ENCODE results near the gene EPHA1. TPM values are rescaled to one million over a fixed set of nuclear protein-coding genes. Genes with fewer than 3 reads are reported as not detected.
A peak's percentile ranks its signal among the peaks of the same experiment; 100 is the strongest.

The EPHA1 gene
- total and polyA plus RNA-seq, 2 donors (not counting 3 experiments of a cell fraction or from before 2014, with no cell fraction given), result 0.07 TPM; not detected in 1

DNA sequence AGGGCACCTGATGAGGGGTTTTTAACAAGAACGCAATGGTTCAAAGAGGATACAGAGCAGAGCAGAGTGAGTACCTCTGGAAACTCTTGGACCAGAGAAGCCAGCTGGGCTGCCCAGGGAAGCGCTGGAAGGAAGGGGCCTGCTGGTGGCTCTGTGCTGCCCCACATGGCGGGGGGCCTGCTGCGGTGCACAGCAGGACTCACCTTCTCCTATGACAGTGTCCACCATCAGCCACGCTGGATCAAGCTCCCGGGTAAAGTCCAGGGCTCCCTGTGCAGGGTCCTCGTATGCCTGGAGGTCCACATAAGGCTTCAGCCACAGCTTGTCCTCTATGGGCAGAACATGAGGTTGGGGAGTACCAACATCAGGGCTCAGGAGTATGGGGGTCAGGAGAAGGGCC, 12.5 kb downstream of the EPHA1 start:
- ChIA-PET CTCF (interaction anchor here (0.6 to 2.0 kb wide), 10 partner anchors 9 to 341 kb away, joined by 3 to 12 read pairs (median 4); no protein-coding TSS in a partner anchor), POLR2A (interaction anchor here (1.7 to 1.9 kb wide), 2 partner anchors 11 to 16 kb away, joined by 6 to 17 read pairs; partner anchors contain the start of gene ZYX)
- no peaks in the 10 kb centered on the region for H4K20me1 ChIP-seq (replicated peaks; ENCODE audit: control insufficient read depth, extremely low read depth, insufficient read depth, low read length)
- DNase-seq (ENCODE audit: low read depth, low spot score) (no peak), FAIRE-seq (no peak)
- peaks cover 39% of the 10 kb centered on the region for H3K4me1 ChIP-seq (ENCODE audit: control insufficient read depth, extremely low read depth, insufficient read depth, low read length)
- H3K27me3 ChIP-seq (ENCODE audit: control insufficient read depth in 2 of 2, insufficient read depth in 2 of 2, low read length in 2 of 2), result no peaks in the 10 kb centered on the region
- H3K9ac ChIP-seq (replicated peaks; ENCODE audit: extremely low read depth, insufficient read depth, low read length), result no peak overlapping the region
- no peaks in the 10 kb centered on the region for H3K9me1 ChIP-seq (replicated peaks; ENCODE audit: control insufficient read depth, extremely low read depth, insufficient read depth, low read length)
- intact Hi-C loops (cut with micrococcal nuclease), result no loop called here
- TF ChIP-seq, protein P1, sequence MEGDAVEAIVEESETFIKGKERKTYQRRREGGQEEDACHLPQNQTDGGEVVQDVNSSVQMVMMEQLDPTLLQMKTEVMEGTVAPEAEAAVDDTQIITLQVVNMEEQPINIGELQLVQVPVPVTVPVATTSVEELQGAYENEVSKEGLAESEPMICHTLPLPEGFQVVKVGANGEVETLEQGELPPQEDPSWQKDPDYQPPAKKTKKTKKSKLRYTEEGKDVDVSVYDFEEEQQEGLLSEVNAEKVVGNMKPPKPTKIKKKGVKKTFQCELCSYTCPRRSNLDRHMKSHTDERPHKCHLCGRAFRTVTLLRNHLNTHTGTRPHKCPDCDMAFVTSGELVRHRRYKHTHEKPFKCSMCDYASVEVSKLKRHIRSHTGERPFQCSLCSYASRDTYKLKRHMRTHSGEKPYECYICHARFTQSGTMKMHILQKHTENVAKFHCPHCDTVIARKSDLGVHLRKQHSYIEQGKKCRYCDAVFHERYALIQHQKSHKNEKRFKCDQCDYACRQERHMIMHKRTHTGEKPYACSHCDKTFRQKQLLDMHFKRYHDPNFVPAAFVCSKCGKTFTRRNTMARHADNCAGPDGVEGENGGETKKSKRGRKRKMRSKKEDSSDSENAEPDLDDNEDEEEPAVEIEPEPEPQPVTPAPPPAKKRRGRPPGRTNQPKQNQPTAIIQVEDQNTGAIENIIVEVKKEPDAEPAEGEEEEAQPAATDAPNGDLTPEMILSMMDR (IDR thresholded peaks at IDR 0.05; ENCODE audit: extremely low read depth in 1 of 2, insufficient read depth in 1 of 2, low read depth in 1 of 2, low read length in 2 of 2), result no peak
- dilution Hi-C loops (cut with MboI; ENCODE audit: extremely low pct_ligation_motif_present, low sequenced_read_pairs), result loop anchor here (25.0 kb wide), 1 partner anchor 116 kb away; no protein-coding TSS in a partner anchor
- no peak overlapping the region for H3K27ac ChIP-seq (ENCODE audit: insufficient read depth, low read depth, low read length)
- BruUV-seq (replicated peaks), result no TSS peak
- no peak overlapping the region for H3K4me2 ChIP-seq (ENCODE audit: insufficient read depth, low read length)
- no peak overlapping the region for H2AFZ ChIP-seq (ENCODE audit: low read depth, low read length)
- H3K36me3 ChIP-seq (ENCODE audit: control insufficient read depth in 2 of 2, extremely low read depth in 1 of 2, insufficient read depth in 2 of 2, low read length in 2 of 2), result peaks cover 1 to 3% of the 10 kb centered on the region in 2 experiments
- H3K79me2 ChIP-seq (ENCODE audit: control insufficient read depth, insufficient read depth, low read length), result no peaks in the 10 kb centered on the region
- H3K9me3 ChIP-seq (replicated peaks; ENCODE audit: control insufficient read depth, insufficient read depth, low read length), result no peaks in the 10 kb centered on the region
- H3K4me3 ChIP-seq (replicated peaks in 1 of 3; ENCODE audit: insufficient read depth in 1 of 3, low read depth in 1 of 3, low read length in 3 of 3), result no peak overlapping the region

DNA sequence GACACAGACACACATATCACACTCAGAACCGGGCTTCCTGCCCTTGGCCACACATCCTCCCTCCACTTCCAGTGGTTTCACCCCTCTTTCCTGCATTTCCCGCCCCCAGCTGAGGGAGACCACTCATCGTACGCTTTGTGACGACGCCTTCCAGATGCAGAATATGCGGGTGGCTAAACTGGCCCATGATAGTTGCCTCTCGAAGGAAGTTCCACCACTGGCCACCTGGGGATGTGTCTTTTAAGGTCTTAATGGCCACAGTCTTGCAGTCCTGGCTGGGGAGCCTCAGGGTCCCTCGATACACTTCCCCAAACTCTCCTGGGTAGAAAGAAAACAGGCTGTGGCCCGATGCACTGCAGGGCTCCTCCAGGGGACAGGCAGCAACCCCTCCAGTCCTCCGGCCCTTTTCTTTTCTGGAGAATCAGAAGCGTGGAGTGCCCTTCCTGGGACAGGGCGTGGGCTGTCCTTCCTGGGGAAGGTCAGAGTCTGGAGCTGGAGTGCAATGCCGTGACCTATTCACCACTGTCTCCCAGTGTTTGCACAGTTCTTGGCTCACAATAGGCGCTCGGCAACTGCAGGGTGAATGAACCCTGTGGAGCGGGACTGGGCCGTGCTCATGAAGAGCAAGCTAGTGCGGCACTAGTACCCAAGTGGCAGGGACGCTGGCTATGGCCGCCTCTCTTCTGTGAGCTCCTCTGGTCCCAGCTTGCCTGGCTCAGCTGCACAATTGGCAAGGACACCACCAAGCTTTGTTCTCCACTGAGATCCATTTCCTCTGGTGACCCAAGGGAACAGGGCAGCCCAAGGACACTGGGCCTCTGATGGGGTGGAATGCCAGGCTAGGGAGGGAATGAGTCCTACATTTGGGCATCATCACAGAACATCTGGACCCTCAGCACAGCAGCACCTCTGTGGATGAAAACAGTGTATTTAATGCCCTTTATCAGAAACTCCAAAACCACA, 13.2 kb downstream of the EPHA1 start:
- H3K27ac ChIP-seq (ENCODE audit: insufficient read depth, low read depth, low read length), result no peak overlapping the region
- intact Hi-C loops (cut with micrococcal nuclease), result loop anchor here (1.0 kb wide), 3 partner anchors 15 to 105 kb away; no protein-coding TSS in a partner anchor

More for the DNA sequence above, 13.2 kb downstream of the EPHA1 start:
- Histone ChIP-seq H2AFZ (ENCODE audit: low read depth, low read length) (no peak overlapping the region), H3K27me3 (ENCODE audit: control insufficient read depth in 2 of 2, insufficient read depth in 2 of 2, low read length in 2 of 2) (no peaks in the 10 kb centered on the region), H3K4me3 (replicated peaks in 1 of 3; ENCODE audit: insufficient read depth in 1 of 3, low read depth in 1 of 3, low read length in 3 of 3) (no peak overlapping the region), H3K9me1 (replicated peaks; ENCODE audit: control insufficient read depth, extremely low read depth, insufficient read depth, low read length) (no peaks in the 10 kb centered on the region), H3K9me3 (replicated peaks; ENCODE audit: control insufficient read depth, insufficient read depth, low read length) (no peaks in the 10 kb centered on the region), H3K9ac (replicated peaks; ENCODE audit: extremely low read depth, insufficient read depth, low read length) (no peak overlapping the region), H3K4me1 (ENCODE audit: control insufficient read depth, extremely low read depth, insufficient read depth, low read length) (peaks cover 47% of the 10 kb centered on the region), H3K36me3 (ENCODE audit: control insufficient read depth in 2 of 2, extremely low read depth in 1 of 2, insufficient read depth in 2 of 2, low read length in 2 of 2) (peaks cover 6 to 7% of the 10 kb centered on the region in 2 experiments), H3K4me2 (ENCODE audit: insufficient read depth, low read length) (peak overlapping the region; percentile 31), H3K79me2 (ENCODE audit: control insufficient read depth, insufficient read depth, low read length) (no peaks in the 10 kb centered on the region), H4K20me1 (replicated peaks; ENCODE audit: control insufficient read depth, extremely low read depth, insufficient read depth, low read length) (no peaks in the 10 kb centered on the region)
- POLR2A ChIA-PET, result interaction anchor here (0.5 to 1.9 kb wide), 4 partner anchors 11 to 268 kb away, joined by 3 to 17 read pairs (median 5); partner anchors contain the start of gene ZYX
- dilution Hi-C loops (cut with MboI; ENCODE audit: extremely low pct_ligation_motif_present, low sequenced_read_pairs), result loop anchor here (25.0 kb wide), 1 partner anchor 117 kb away; no protein-coding TSS in a partner anchor
- FAIRE-seq, result peak; percentile 96
- CTCF ChIA-PET, result interaction anchor here (0.6 to 2.3 kb wide), 16 partner anchors 9 to 341 kb away, joined by 3 to 12 read pairs (median 4); no protein-coding TSS in a partner anchor
- no TSS peak for BruUV-seq (replicated peaks)
- TF ChIP-seq POLR2AphosphoS5 (IDR thresholded peaks at IDR 0.05; ENCODE audit: insufficient read depth, low read depth, low read length) (peak; percentile 12), FOS (IDR thresholded peaks at IDR 0.05; ENCODE audit: borderline replicate concordance, insufficient read depth, low read length) (peak; percentile 64), GATA2 (IDR thresholded peaks at IDR 0.05; ENCODE audit: insufficient read depth, insufficient read length, low read depth, low read length) (peak; percentile 76), POLR2A (IDR thresholded peaks at IDR 0.05; ENCODE audit: low read depth, low read length) (no peak)
- TF ChIP-seq, protein P1 (IDR thresholded peaks at IDR 0.05; ENCODE audit: extremely low read depth in 1 of 2, insufficient read depth in 1 of 2, low read depth in 1 of 2, low read length in 2 of 2), result peak; percentile 36 to 39
- TF ChIP-seq, protein P2, sequence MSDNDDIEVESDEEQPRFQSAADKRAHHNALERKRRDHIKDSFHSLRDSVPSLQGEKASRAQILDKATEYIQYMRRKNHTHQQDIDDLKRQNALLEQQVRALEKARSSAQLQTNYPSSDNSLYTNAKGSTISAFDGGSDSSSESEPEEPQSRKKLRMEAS (IDR thresholded peaks at IDR 0.05; ENCODE audit: insufficient read depth, insufficient read length), result no peak
- peak; percentile 49 for DNase-seq (ENCODE audit: low read depth, low spot score)

Measured in endothelial cell of umbilical vein (primary cell).